HepG2 (cell line): ENCODE measurements around the gene FBXL20. TPM values are rescaled to one million over a fixed set of nuclear protein-coding genes. Genes with fewer than 3 reads are reported as not detected.
A peak's percentile ranks its signal among the peaks of the same experiment; 100 is the strongest.

Experiments used
- ATAC-seq: fragments of 200-7000 bp; cut with Tn5 transposase; 3 replicates; pipeline ENCODE4 v1.9.1; 2020; ENCODE audit warnings: mild to moderate bottlenecking, moderate library complexity
- BruUV-seq: library from RNA; stranded (reverse); fragments of 400-500 nt; replicated peaks from 2 replicates; lab custom pipeline; 2021; lab: Mats Ljungman, UMichigan
- CTCF ChIA-PET: fragments of 300-600 bp; formaldehyde crosslinking; extraction: SDS; loops from one replicate; lab custom pipeline; 2021; ENCODE audit warnings: low total read pairs, inconsistent platforms, low intra/inter-chr PET ratio; lab: Yijun Ruan, JAX
- POLR2A ChIA-PET: fragments of 350-600 bp; sonication (Branson Sonifier 250); formaldehyde crosslinking; loops from one replicate; lab custom pipeline; 2020; ENCODE audit warnings: antibody characterized with exemption, inconsistent platforms; lab: Yijun Ruan, JAX
- DNase-seq: peaks from one replicate; pipeline ENCODE4 v3.0.0-alpha.2; 2015; ENCODE audit warnings: low spot score
- FAIRE-seq: peaks from 3 replicates; lab custom pipeline; 2011; peaks lifted over from hg19 to GRCh38; lab: Jason Lieb, UNC
- H2AFZ ChIP-seq: one replicate; pipeline ENCODE4 v1.6.1; 2011; ENCODE audit warnings: low read length, inconsistent platforms
- H3K27ac ChIP-seq: fragments of 300-600 bp; 3 replicates; pipeline ENCODE4 v1.8.0; 2011; ENCODE audit warnings: mixed run types, mild to moderate bottlenecking, mixed read lengths, low read length, inconsistent platforms; ENCODE audit not compliant: insufficient read depth; ENCODE audit errors: extremely low read length
- H3K27me3 ChIP-seq, 2 experiments: fragments of 200-600 bp in 1 of 2; 2 replicates in 1 of 2; 3 replicates in 1 of 2; pipeline versions ENCODE4 v1.6.0 to v1.8.0; 2011; ENCODE audit warnings: low read length in 2 of 2, mild to moderate bottlenecking in 2 of 2, moderate library complexity in 2 of 2, inconsistent platforms in 1 of 2; ENCODE audit not compliant: insufficient read depth in 2 of 2, control insufficient read depth in 1 of 2
- H3K36me3 ChIP-seq, 2 experiments: fragments of 200-600 bp in 1 of 2; replicated peaks in 1 of 2; 2 replicates in 1 of 2; 3 replicates in 1 of 2; pipeline versions ENCODE4 v1.5.1 to v1.8.0; 2011; ENCODE audit warnings: low read length in 2 of 2, inconsistent platforms in 1 of 2; ENCODE audit not compliant: insufficient read depth in 2 of 2, control insufficient read depth in 1 of 2
- H3K4me1 ChIP-seq: 2 replicates; pipeline ENCODE4 v1.5.1; 2012; ENCODE audit warnings: low read length, inconsistent platforms; ENCODE audit not compliant: insufficient read depth
- H3K4me2 ChIP-seq: 2 replicates; pipeline ENCODE4 v1.6.0; 2011; ENCODE audit warnings: low read depth, low read length, inconsistent platforms
- H3K4me3 ChIP-seq, 3 experiments: fragments of 200-600 bp in 1 of 3; sonication (generic), shearing (Covaris generic) in 1 of 3; replicated peaks in 1 of 3; 2 replicates each; pipeline ENCODE4 v1.5.1; 2011 to 2016; ENCODE audit warnings: low read length in 3 of 3, inconsistent platforms in 2 of 3, low read depth in 2 of 3, mild to moderate bottlenecking in 2 of 3, control low read depth in 1 of 3, mixed read lengths in 1 of 3; ENCODE audit not compliant: insufficient read depth in 1 of 3
- H3K79me2 ChIP-seq: one replicate; pipeline ENCODE4 v1.6.1; 2011; ENCODE audit warnings: low read length, inconsistent platforms; ENCODE audit not compliant: insufficient read depth
- H3K9ac ChIP-seq: 2 replicates; pipeline ENCODE4 v1.6.0; 2011; ENCODE audit warnings: mild to moderate bottlenecking, low read depth, low read length, inconsistent platforms; ENCODE audit not compliant: insufficient read depth
- H3K9me3 ChIP-seq: 2 replicates; pipeline ENCODE4 v1.5.1; 2012; ENCODE audit warnings: mild to moderate bottlenecking, low read length
- H4K20me1 ChIP-seq: 2 replicates; pipeline ENCODE4 v1.6.0; 2011; ENCODE audit warnings: inconsistent platforms, mild to moderate bottlenecking, low read length, moderate library complexity; ENCODE audit not compliant: insufficient read depth
- ATF7 ChIP-seq, 2 experiments: fragments of 450-650 bp in 1 of 2; sonication (generic) in 1 of 2; formaldehyde crosslinking in 1 of 2; IDR thresholded peaks; 2 replicates each; pipeline versions ENCODE4 v1.4.0 to v1.6.1; 2016 to 2020; ENCODE audit warnings: antibody characterized with exemption in 1 of 2, mild to moderate bottlenecking in 1 of 2, missing genetic modification reagents in 1 of 2
- FOXJ3 ChIP-seq: sonication (generic); formaldehyde crosslinking; IDR thresholded peaks from 2 replicates; pipeline ENCODE4 v1.4.0; 2020; ENCODE audit warnings: missing genetic modification reagents, mild to moderate bottlenecking, borderline replicate concordance
- HNRNPH1 ChIP-seq: fragments of 200-400 bp; formaldehyde crosslinking; optimal IDR thresholded peaks from 2 replicates; pipeline ENCODE3; 2017; ENCODE audit warnings: mild to moderate bottlenecking, low read depth, low read length
- MED8 ChIP-seq: sonication (generic); formaldehyde crosslinking; IDR thresholded peaks from 2 replicates; pipeline ENCODE4 v1.8.1; 2023; ENCODE audit warnings: mild to moderate bottlenecking, missing genetic modification reagents; ENCODE audit not compliant: insufficient replicate concordance
- ZC3H13 ChIP-seq: sonication (generic); formaldehyde crosslinking; IDR thresholded peaks from 2 replicates; pipeline ENCODE4 v1.8.1; 2023; ENCODE audit warnings: mild to moderate bottlenecking, missing genetic modification reagents, moderate library complexity
- ZNF570 ChIP-seq: sonication (generic); formaldehyde crosslinking; IDR thresholded peaks from 2 replicates; pipeline ENCODE4 v1.4.0; 2020; ENCODE audit warnings: mild to moderate bottlenecking, missing genetic modification reagents, borderline replicate concordance
- ZNF598 ChIP-seq: sonication (generic); formaldehyde crosslinking; IDR thresholded peaks from 2 replicates; pipeline ENCODE4 v1.5.1; 2020; ENCODE audit warnings: mild to moderate bottlenecking, missing genetic modification reagents, borderline replicate concordance
- ZNF724P ChIP-seq: sonication (generic); formaldehyde crosslinking; IDR thresholded peaks from 2 replicates; pipeline ENCODE4 v1.8.0; 2022; ENCODE audit warnings: missing genetic modification reagents, borderline replicate concordance
- ZNF782 ChIP-seq: sonication (generic); formaldehyde crosslinking; IDR thresholded peaks from 2 replicates; pipeline ENCODE4 v1.4.0; 2020; ENCODE audit warnings: missing genetic modification reagents, mild to moderate bottlenecking, borderline replicate concordance
- WGBS: methylation state at CpG from one replicate; pipeline ENCODE4 v1.1.6; 2017; ENCODE audit warnings: low lambda C conversion rate; 5-methylcytosine and 5-hydroxymethylcytosine counted together
- in situ Hi-C: cut with HindIII; loops from 2 replicates; pipeline ENCODE4 v1.10.0; 2017; ENCODE audit warnings: low pct_unique_long_range_greater_than_20kb; ENCODE audit not compliant: extremely low pct_ligation_motif_present
- intact Hi-C: fragments of 100-400 bp; cut with micrococcal nuclease; formaldehyde crosslinking; loops from one replicate; pipeline ENCODE4 v1.10.0; 2022; ENCODE audit not compliant: unreplicated experiment
- polyA plus RNA-seq, 8 experiments: library from polyadenylated mRNA; depleted of rRNA in 3 of 8; stranded (reverse) in 7 of 8; unstranded in 1 of 8; fragments of >200 nt; fragmentation: Illumina TruSeq in 4 of 8; extraction: Trizol in 4 of 8; gene quantifications; 2 replicates each; pipeline versions ENCODE4 v1.2.1 to v1.2.3, GENCODE V29; 2011 to 2016; ENCODE audit warnings: low read depth in 4 of 8, missing spikeins in 1 of 8, mixed read lengths in 1 of 8; ENCODE audit not compliant: insufficient read depth in 1 of 8
- total RNA-seq, 5 experiments: library from RNA; depleted of rRNA; stranded (reverse); fragments of >200 nt; fragmentation: Illumina TruSeq; extraction: Trizol; gene quantifications; 2 replicates each; pipeline ENCODE4 v1.2.3, GENCODE V29; 2016; ENCODE audit warnings: low read depth in 1 of 5
- TF ChIP-seq, protein P1 (sequence below): sonication (generic); formaldehyde crosslinking; IDR thresholded peaks from 2 replicates; pipeline ENCODE4 v1.8.1; 2023; ENCODE audit warnings: mild to moderate bottlenecking, inconsistent platforms, moderate library complexity, missing genetic modification reagents, borderline replicate concordance
- TF ChIP-seq, protein P2 (sequence below): IDR thresholded peaks from 2 replicates; pipeline ENCODE4 v1.6.1; 2016; ENCODE audit warnings: low read depth, control low read depth
- TF ChIP-seq, protein P3 (sequence below): sonication (generic); formaldehyde crosslinking; IDR thresholded peaks from 2 replicates; pipeline ENCODE4 v1.4.0; 2020; ENCODE audit warnings: missing genetic modification reagents
- TF ChIP-seq, protein P4 (sequence below): sonication (generic); formaldehyde crosslinking; IDR thresholded peaks from 2 replicates; pipeline ENCODE4; 2020; ENCODE audit warnings: missing genetic modification reagents, mild to moderate bottlenecking, borderline replicate concordance

Gene FBXL20
- total and polyA plus RNA-seq, 2 of the 13 experiments (the other 11 are each of a cell fraction or from before 2014, with no cell fraction given) = 10.2 to 10.3 TPM

GRCh38 chr17:39400547-39401411 is 647 bp downstream of the FBXL20 start:
- 2% methylated on average over 24 of the region's 46 CpGs for WGBS
- Histone ChIP-seq H3K4me3 (peak overlapping the region; percentile 96 to 99 (median 97)), H3K79me2 (peaks cover 38% of the 10 kb centered on the region), H3K36me3 (peaks cover under 1 to 2% of the 10 kb centered on the region in 2 experiments; a peak in 2 of 5 replicates), H3K27me3 (no peaks in the 10 kb centered on the region; a peak in 1 of 5 replicates), H3K27ac (peak overlapping the region; percentile 87), H3K9me3 (no peaks in the 10 kb centered on the region), H4K20me1 (peaks cover 19% of the 10 kb centered on the region; the same call in 1 of the 2 replicates), H3K9ac (peak overlapping the region; percentile 93), H3K4me1 (peaks cover 20% of the 10 kb centered on the region), H2AFZ (no peak overlapping the region), H3K4me2 (peak overlapping the region; percentile 95)
- POLR2A ChIA-PET = interaction anchor here (0.7 to 3.8 kb wide), 6 partner anchors 9 to 201 kb away, joined by 3 to 23 read pairs (median 6); partner anchors contain the start of genes CDK12, MED1 and RPL19
- BruUV-seq = no TSS peak
- no peak for DNase-seq
- intact Hi-C loops = no loop called here
- in situ Hi-C loops = no loop called here
- ATAC-seq = peak; percentile 26
- FAIRE-seq = no peak
- CTCF ChIA-PET = no interaction called here
- TF ChIP-seq ZNF570 (CRISPR knock-in tag) (no peak), ZNF782 (CRISPR knock-in tag) (no peak), HNRNPH1 (no peak), ATF7 (IDR thresholded peaks at IDR 0.05) (no peak), ATF7 (CRISPR knock-in tag; IDR thresholded peaks at IDR 0.05) (0 out of 2 replicates have a peak, but pooled peaks have one; percentile 25), FOXJ3 (0 out of 2 replicates have a peak, but pooled peaks have one; percentile 32), ZC3H13 (peak; percentile 75; the same call in 1 of the 2 replicates), ZNF598 (0 out of 2 replicates have a peak, but pooled peaks have one; percentile 19), ZNF724P (CRISPR knock-in tag) (0 out of 2 replicates have a peak, but pooled peaks have one; percentile 8), MED8 (CRISPR knock-in tag) (no peak)
- TF ChIP-seq, protein P1, sequence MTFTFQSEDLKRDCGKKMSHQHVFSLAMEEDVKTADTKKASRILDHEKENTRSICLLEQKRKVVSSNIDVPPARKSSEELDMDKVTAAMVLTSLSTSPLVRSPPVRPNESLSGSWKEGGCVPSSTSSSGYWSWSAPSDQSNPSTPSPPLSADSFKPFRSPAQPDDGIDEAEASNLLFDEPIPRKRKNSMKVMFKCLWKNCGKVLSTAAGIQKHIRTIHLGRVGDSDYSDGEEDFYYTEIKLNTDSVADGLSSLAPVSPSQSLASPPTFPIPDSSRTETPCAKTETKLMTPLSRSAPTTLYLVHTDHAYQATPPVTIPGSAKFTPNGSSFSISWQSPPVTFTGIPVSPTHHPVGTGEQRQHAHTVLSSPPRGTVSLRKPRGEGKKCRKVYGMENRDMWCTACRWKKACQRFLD = no peak
- TF ChIP-seq, protein P2, sequence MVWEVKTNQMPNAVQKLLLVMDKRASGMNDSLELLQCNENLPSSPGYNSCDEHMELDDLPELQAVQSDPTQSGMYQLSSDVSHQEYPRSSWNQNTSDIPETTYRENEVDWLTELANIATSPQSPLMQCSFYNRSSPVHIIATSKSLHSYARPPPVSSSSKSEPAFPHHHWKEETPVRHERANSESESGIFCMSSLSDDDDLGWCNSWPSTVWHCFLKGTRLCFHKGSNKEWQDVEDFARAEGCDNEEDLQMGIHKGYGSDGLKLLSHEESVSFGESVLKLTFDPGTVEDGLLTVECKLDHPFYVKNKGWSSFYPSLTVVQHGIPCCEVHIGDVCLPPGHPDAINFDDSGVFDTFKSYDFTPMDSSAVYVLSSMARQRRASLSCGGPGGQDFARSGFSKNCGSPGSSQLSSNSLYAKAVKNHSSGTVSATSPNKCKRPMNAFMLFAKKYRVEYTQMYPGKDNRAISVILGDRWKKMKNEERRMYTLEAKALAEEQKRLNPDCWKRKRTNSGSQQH = no peak; the same call in 1 of the 2 replicates
- TF ChIP-seq, protein P3, sequence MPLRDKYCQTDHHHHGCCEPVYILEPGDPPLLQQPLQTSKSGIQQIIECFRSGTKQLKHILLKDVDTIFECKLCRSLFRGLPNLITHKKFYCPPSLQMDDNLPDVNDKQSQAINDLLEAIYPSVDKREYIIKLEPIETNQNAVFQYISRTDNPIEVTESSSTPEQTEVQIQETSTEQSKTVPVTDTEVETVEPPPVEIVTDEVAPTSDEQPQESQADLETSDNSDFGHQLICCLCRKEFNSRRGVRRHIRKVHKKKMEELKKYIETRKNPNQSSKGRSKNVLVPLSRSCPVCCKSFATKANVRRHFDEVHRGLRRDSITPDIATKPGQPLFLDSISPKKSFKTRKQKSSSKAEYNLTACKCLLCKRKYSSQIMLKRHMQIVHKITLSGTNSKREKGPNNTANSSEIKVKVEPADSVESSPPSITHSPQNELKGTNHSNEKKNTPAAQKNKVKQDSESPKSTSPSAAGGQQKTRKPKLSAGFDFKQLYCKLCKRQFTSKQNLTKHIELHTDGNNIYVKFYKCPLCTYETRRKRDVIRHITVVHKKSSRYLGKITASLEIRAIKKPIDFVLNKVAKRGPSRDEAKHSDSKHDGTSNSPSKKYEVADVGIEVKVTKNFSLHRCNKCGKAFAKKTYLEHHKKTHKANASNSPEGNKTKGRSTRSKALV (CRISPR knock-in tag) = 0 out of 2 replicates have a peak, but pooled peaks have one; percentile 76
- TF ChIP-seq, protein P4, sequence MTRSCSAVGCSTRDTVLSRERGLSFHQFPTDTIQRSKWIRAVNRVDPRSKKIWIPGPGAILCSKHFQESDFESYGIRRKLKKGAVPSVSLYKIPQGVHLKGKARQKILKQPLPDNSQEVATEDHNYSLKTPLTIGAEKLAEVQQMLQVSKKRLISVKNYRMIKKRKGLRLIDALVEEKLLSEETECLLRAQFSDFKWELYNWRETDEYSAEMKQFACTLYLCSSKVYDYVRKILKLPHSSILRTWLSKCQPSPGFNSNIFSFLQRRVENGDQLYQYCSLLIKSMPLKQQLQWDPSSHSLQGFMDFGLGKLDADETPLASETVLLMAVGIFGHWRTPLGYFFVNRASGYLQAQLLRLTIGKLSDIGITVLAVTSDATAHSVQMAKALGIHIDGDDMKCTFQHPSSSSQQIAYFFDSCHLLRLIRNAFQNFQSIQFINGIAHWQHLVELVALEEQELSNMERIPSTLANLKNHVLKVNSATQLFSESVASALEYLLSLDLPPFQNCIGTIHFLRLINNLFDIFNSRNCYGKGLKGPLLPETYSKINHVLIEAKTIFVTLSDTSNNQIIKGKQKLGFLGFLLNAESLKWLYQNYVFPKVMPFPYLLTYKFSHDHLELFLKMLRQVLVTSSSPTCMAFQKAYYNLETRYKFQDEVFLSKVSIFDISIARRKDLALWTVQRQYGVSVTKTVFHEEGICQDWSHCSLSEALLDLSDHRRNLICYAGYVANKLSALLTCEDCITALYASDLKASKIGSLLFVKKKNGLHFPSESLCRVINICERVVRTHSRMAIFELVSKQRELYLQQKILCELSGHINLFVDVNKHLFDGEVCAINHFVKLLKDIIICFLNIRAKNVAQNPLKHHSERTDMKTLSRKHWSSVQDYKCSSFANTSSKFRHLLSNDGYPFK (CRISPR knock-in tag) = peak; percentile 97
